KG1 (cell line): Measurements from ENCODE around the gene SEPTIN12.

ENCODE experiments used
- DNase-seq: peaks from one replicate; lab custom pipeline; 2025; lab: John Stamatoyannopoulos, UW

SEPTIN12 gene

DNA sequence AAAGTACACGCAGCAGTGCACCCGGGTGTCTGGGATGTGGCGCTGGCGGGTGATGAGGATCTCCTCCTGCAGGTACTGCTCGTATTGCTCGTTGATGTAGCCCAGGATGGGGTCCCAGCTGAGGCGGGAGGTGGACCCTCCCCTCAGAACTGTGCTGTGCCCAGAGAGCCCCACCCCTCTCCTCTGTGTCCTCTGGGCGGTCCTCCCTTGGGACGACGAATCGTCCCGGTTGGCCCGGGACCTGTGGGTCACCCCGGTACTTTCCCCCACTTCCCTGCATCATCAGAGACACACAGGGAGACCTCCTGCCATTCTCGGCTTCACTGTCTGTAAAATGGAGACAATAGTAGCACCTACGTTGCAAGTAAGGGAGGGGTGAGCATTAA, 4.2 kb downstream of the SEPTIN12 start:
- no peak for DNase-seq

DNA sequence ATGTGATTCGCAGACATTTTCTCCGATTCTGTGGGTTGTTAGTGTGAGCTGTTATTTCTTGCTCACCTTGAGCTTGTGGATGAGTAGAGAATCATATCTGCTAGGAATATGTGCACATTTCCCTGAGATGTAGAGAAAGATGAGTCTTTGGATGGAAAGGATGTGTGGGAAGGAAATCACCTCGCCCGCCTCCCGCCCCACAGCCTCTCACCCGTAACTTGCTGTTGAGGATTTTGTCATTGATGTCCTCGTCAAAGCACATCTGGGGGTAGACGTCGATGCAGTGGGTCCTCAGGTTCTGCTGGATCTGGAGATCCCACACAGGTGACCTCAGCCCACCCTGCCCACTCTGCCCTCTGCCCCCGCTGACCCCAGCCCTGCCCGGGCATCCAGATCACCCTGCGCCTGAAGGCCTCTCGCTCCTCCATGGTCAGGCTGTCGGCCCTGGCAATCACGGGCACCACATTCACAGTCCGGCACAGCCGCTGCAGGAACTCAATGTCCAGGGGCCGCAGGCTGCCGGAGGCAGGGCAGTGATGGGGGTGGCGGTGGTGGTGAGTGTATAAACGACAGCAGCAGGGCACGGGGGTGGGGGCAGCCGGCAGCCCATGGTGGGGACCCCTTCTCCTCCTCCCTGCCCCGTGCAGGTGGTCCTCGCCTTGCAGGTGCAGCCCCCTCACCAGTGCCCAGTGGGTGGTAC, 4.7 kb downstream of the SEPTIN12 start:
- DNase-seq = no peak

DNA sequence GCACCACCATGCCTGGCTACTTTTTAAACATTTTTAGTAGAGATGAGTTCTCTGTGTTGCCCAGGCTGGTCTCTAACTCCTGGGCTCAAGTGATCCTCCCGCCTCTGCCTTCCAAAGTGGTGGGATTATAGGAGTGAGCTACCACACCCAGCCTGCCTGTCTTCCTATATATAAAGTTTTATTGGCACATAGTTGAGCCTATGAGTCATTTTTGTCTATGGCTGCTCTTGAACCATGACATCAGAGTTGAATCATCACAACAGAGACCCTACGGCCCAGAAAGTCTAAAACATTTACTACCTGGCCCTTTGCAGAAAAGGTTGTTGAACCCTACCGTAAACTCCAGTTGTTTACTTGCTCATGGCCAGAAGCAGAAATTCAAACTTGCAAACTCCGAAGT, 7.9 kb downstream of the SEPTIN12 start:
- no peak for DNase-seq

DNA sequence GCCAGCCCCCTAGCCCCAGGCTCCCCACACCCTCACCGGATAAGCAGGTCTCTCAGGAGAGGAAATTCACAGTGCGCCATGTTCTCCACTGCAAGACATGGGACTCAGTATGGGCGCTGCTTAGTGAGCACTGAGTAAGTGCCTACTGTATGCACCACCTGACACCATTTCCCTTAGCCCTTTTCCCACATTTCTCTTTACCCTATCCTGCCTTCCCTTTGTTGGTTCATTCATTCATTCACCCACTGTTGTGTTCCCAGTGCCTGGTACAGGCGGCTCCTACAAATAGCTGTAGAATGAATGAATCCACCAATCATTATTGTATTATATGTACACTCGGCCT, 10.1 kb downstream of the SEPTIN12 start:
- DNase-seq = no peak

DNA sequence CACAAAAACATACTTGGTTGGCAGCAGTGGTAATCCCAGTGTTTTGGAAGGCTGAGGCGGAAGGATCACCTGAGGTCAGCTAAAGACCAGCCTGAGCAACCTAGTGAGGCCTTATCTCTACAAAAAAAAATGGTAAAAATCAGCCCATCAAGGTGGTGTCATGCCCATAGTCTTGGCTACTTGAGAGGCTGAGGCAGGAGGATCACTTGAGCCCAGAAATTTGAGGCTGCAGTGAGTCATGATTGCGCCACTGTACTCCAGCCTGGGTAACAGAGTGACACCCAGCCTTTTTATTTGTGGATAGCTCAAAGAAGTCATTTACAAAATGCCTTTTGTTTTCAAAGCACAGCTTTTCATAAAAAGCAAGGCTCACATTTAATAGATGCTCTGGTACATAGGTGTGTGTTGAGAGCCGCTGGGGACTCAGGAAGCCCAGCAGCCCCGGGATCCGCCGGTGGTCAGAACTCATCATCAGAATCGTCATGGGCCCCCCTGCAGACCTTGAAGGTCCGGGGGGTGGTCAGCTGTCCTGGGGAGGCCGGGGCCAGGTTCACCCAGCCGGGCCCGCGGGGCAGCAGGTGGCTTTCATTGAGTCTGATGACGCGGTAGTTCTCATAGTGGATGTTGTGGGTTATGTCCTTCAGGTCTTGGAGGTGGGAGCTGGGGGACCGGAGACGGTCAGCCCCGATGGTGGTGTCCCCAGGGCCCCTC, 10.7 kb downstream of the SEPTIN12 start:
- no peak for DNase-seq

DNA sequence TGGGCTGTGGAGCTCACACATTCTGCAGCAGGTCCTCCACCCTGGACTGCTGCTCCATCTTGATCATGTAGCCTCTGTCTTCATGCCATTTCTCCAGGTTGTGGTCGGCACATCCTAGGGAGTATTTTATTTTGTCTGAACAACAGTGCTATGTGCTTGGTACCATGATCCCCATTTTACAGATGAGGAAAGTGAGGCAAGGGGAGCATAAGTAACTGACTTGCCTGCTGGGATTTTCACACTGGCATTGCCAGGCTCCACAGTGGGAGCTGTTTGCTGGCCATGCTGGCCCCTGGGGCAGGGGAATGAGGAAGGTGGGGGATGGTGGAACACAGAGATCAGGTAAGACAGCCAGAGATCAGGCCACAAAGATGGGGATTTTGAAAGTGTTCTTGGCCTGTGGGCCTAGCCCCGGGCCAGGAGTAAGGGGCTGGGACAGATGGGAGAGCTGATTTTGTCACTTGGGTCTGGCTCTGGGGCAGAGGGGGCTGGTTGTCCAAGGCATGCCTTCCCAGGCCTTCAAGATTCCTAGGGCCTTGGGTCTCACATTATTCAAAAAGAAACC, 11.9 kb downstream of the SEPTIN12 start:
- no peak for DNase-seq

DNA sequence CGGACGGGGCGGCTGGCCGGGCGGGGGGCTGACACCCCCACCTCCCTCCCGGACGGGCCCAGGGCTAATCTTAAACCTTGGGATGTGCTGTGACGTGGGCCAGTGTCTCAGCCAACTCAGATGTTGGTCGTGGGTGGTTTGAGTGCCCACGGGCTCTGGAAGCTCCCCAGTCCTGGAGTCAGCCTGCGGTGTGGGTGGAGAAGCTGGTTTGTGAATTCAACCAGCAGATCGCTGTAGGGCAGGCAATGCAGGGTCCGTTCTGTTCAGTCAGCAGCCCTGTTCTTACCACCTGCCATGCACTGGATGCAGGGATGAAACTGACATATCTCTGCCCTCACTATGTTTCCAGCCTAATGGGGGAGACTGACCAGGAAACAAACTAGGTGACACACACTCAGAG, 13.1 kb downstream of the SEPTIN12 start:
- DNase-seq = no peak

DNA sequence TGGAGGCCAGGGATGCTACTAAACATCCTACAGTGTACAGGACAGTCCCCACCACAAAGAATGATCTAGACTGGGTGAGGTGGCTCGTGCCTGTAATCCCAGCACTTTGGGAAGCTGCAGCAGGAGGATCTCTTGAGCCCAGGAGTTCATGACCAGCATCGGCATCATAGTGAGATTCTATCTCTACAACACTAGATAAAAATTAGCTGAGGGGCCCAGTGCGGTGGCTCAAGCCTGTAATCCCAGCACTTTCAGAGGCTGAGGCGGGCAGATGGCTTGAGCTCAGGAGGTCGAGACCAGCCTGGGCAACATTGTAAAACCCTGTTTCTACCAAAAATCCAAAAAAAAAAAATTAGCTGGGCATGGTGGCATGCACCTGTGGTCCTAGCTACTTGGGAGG, 15.8 kb downstream of the SEPTIN12 start:
- DNase-seq = no peak

DNA sequence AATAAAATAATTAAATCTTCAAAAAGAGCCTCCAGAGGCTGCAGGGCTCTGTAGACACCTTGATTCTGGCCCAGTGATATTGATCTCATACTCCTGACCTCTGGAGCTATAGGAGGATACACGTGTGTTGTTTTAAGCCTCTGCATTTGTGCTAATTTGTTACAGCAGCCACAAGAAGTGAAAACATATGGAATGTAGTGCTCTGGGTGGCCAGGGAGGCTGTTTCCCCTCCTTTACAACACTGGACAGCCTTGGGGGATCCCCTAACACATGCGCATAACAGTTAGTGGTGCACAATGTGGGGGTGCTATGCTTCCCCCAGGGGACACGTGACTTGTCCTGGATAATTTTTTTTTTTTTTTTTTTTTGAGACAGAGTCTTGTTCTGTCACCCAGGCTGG, 16.5 kb downstream of the SEPTIN12 start:
- no peak for DNase-seq

DNA sequence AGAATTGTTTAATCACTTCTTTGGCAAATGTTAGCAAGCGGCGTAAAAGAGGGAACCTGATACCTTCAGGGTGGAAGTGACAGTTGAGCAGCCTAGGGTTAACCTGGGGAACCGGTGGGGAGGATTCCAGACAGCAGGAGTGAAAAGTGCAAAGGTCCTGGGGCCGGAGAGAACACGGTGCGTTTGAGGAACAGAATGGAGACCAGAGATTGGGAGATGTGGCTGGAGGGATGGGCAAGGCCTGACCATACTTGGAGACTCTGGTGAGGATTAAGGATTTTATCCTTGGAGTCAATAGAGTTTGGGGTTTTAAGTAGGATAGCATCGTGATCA, 18.9 kb downstream of the SEPTIN12 start:
- no peak for DNase-seq

DNA sequence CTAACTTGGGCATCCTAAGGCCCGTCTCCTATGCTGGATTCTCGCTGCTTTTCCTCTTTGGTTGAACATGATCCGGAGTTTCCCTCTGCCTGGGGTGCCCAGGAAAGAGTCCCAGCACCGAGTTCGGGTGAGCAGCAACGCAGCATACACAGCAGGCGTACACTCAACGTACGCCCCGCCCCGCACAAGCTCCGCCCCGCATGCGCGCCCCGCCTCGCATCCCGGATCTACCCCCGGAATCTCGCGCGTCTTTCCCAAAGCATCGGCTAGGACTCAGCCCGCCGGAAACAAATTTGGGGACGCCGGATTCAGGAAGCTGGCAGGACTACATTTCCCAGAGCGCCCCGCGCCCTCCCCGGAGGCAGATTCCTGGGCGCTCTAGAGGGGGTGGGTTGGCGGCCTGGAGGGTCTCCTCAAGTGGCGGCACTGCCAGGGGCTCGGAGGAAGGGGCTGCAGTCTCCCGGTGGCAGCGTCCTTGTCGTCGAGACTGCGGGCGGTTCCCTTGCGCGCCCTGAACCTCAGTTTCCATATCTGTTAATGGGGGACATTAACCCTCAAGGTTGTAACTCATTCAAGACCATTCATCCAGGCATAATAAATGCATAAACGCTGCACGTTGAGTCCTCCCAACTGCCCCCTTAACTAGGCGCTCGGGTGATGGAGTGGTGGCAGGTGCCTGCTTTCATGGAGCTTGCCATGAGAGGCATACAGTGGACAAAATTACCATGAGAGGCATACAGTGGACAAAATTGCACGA, 19.4 kb downstream of the SEPTIN12 start:
- no peak for DNase-seq

DNA sequence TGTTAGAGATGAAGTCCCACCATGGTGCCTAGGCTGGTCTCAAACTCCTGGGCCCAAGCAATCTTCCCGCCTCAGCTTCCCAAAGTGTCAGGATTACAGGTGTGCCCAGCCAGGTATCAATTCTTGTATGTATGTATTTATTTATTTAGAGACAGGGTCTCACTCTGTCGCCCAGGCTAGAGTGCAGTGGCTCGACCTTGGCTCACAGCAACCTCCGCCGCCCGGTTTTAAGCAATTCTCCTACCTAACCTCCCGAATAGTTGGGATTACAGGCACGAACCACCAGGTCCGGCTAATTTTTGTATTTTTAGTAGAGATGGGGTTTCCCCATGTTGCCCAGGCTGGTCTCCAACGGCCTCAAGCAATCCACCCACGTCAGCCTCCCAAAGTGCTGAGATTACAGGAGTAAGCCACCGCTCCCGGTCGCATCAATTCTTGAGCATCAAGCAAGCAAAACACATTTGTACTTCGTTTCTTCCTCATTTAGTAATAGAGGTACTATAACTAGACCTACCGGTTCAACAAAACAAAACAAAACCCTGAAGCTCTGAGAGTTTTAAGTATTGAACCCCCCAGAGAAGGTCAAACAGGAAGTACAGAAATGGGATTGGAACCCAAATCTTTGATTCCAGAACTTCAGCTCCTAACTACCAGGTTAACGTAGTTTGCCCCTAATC, 20.1 kb downstream of the SEPTIN12 start:
- DNase-seq = no peak

DNA sequence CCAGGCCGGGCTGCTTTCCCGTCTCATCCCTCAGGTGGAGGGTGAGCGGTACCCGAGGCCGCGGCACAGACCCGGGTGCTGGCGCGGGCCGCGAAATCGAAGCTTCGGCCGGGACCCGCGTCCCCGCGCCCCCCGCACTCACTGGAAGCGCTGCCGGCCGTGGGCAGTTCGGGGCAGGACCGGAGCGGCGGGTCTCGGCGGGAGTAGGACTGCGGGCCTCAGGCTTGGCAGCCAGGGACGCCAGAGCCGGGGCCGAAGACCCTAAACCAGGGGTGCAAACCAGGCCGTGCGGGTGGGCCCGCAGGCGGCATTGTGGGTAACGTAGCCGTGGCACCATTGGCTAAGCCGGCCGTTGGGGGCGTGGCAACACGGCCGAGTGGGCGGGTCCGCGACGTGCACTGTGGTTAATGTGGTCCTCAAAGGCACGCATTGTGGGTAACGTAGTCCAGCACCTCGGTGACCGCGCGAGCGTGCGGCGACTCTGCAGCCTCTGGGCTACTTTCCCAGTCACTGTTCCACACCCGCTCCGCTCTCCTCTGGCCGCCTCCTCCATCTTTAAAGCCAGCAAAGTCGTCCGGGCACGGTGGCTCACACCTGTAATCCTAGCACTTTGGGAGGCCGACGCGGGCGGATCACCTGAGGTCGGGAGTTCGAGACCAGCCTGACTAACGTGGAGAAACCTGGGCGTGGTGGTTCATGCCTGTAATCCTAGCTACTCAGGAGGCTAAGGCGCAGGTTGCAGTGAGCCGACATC, 21.1 kb downstream of the SEPTIN12 start, which contains the start of gene ZNF500:
ZNF500 (minus strand) TSS at position 288 of the 754 bp plus-strand sequence. CDS start 1,184 bp downstream, outside the sequence.
- DNase-seq = peak; percentile 94

DNA sequence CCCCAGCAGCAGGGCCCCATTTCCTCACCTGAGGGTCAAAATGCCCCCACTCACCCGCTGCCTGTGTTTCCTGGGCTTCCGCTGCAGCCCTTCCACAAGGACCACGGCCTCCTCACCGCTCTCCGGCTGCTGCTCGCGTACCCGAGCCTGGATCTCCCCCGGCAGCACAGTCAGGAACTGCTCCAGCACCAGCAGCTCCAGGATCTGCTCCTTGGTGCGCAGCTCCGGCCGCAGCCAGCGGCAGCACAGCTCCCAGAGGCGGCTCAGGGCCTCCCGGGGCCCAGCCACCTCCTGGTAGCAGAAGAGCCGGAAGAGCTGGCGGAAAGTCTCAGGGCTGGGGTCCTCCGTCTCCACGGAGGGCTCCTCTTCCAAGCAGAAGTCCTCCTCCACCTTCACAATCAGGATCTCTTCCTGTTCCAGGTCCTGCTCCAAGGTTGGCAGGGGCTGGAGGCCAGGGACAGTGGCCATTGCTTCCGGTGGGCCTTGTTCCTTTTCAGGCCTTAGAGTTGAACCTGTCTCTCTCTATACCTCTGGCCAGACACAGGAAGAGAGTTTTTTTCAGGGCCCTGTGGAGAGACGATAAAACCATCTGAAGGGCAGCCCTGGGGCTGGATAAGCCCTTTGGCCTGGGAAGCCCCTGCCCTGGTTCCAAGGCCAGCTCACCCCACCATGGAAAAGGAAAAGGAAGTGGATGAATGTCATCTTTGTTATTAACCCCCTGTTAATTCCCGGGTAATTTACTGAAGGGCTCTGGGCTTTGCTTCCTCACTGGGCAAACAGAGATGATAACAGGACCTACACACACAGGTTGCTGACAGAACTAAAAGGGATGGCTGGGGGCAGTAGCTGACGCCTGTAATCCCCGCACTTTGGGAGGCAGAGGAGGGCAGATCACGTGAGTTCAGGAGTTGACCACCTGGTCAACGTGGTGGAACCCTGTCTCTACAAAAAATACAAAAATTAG, 22.4 kb downstream of the SEPTIN12 start:
- DNase-seq = no peak

DNA sequence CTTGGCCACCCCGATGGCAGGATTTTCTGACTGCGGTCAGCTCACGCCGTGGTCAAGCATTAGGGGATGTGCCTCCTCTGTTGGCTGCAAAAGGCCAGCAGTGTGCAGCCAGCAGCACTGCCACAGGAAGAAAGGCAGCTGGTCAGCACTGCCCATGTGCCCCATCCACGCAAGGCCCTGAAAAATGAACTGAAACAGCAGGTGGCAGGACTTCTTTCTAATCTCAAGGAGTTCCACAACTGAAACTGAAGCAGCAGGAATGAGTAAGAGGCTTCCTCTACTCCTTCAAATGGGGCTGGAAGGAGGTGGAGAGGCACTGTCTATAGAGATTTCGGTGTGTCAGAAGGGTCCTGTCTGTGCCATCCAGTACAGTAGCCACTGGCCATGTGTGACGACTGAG, 24.4 kb downstream of the SEPTIN12 start:
- no peak for DNase-seq

DNA sequence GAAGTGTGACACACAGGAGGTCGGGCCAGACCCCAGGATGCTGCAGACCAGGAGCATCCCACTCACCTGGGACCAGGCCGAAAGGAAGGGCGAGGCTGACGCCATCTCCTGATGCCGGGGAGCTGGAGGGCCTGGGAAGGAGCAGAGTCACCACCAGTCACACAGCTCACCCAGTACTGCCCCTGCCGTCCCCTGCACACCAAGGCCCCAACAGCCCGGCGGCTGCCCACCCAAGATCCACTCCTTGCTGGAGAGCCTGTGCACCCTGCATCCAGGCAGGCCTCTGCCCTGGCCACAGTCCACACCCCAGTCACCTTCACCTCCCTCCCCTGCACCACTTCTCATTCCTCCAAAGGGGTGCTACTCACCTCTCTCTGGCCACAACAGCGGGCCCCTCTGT, 25.9 kb downstream of the SEPTIN12 start:
- DNase-seq = no peak

DNA sequence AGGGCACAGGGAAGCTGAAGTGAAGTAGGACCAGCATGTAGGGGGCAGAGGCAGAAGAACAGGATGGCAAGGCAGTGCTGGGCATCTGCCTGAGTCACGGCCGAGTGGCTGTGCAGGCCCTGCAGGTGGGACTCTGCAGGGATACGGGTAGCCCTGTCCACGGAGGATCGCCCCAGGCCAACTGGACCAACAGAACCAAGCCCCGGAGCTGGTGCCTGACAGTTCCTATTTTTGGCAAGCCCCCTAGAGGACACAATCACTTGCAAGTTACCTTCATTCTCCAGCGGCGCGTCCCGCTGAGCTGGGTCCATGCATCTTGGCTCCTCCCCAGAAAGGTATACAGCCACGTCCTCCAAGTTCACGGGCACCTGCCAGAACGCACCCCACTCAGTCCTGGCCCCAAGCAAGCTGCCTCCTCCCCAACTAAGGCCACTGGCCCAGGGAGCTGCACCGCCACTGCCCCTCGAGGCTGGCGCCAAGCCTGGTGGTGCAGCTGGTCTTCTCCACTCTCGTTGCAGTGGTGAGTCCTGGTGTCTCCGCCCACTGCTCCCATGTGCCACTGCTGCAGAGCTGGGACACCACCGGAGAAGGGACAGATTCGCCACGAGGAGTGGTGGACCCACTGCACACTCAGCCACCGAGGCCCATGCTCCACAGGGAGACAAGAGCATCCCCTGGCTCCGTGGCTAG, 27.8 kb downstream of the SEPTIN12 start:
- DNase-seq = no peak

DNA sequence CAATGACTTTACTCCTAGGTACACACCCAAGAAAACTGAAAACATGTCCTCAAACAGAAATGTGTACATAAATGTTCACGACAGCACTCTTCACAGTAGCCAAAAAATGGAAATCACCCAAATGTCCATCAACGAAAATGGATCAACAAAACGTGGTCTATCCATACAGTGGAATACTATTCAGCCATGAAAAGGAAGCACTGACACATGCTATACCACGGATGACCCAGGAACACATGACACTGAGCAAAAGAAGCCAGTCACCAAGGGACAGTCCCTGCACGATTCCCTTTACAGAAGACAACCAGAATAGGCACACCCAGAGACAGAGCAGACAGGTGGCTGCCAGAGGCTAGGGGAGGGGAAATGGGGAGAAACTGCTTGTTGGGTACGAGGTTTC, 32.5 kb downstream of the SEPTIN12 start:
- no peak for DNase-seq

DNA sequence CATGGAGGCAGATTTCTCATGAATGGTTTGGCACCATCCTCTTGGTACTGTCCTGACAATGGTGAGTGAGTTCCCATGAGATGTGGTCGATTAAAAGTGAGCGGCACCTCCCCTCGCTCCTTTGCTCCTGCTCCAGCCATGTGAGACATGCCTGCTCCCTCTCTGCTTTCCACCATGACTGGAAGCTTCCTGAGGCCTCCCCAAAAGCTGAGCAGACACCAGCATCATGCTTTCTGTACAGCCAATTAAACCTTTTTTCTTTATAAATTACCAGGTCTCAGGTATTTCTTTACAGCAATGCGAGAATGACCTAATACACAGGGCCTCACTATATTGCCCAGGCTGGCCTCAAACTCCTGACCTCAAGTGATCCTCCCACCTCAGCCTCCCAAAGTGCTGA, 33.3 kb downstream of the SEPTIN12 start:
- DNase-seq = no peak

DNA sequence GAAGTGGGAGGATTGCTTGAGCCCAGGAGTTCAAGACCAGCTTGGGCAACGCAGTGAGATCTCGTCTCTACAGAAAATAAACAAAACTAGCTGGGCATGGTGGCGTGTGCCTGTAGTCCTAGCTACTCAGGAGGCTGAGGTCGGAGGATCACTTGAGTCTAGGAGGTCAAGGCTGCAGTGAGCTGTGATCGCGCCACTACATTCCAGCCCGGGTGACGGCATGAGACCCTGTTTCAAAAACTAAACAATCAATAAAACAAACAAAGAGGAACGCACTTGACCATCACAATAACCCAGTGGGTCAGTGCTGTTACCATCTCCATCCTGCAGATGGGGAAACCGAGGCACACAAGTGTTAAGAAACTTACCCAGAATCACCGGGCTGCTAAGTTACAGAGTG, 34.9 kb downstream of the SEPTIN12 start:
- DNase-seq = no peak
